IMR-90 (cell line): Measurements from ENCODE around the gene TRAF3IP1. TPM values are rescaled to one million over a fixed set of nuclear protein-coding genes. Genes with fewer than 3 reads are reported as not detected.

Experiments used
- ATAC-seq: fragments of 200-7000 bp; cut with Tn5 transposase; 2 replicates; pipeline ENCODE4 v1.9.1; 2020; ENCODE audit warnings: low read depth, mild to moderate bottlenecking, moderate library complexity
- BruUV-seq: library from RNA; stranded (reverse); fragments of 400-500 nt; replicated peaks from 2 replicates; lab custom pipeline; 2021; lab: Mats Ljungman, UMichigan
- CTCF ChIA-PET: fragments of 300-600 bp; formaldehyde crosslinking; extraction: SDS; loops from one replicate; lab custom pipeline; 2021; ENCODE audit warnings: antibody characterized with exemption; lab: Yijun Ruan, JAX
- POLR2A ChIA-PET: fragments of 300-600 bp; sonication (Branson Sonifier 250); formaldehyde crosslinking; loops from one replicate; lab custom pipeline; 2022; ENCODE audit warnings: antibody characterized with exemption; ENCODE audit not compliant: unreplicated experiment; lab: Charles Lee
- DNase-seq: peaks from one replicate; pipeline ENCODE4 v3.0.0; 2013
- H2AFZ ChIP-seq: replicated peaks from 2 replicates; pipeline ENCODE3; 2013; ENCODE audit warnings: low read length, mild to moderate bottlenecking; ENCODE audit not compliant: poor library complexity
- H2AK5ac ChIP-seq: 2 replicates; pipeline ENCODE4 v1.6.1; 2013; ENCODE audit warnings: low read depth, low read length, inconsistent platforms
- H2AK9ac ChIP-seq: replicated peaks from 2 replicates; pipeline ENCODE3; 2013; ENCODE audit warnings: mild to moderate bottlenecking, low read depth, low read length, moderate library complexity; ENCODE audit not compliant: poor library complexity
- H2BK120ac ChIP-seq: 2 replicates; pipeline ENCODE4 v1.6.1; 2013; ENCODE audit warnings: low read depth, low read length, inconsistent platforms
- H2BK15ac ChIP-seq: 3 replicates; pipeline ENCODE4 v1.6.1; 2013; ENCODE audit warnings: low read depth, low read length, inconsistent platforms
- H2BK20ac ChIP-seq: 2 replicates; pipeline ENCODE4 v1.6.1; 2013; ENCODE audit warnings: low read depth, mild to moderate bottlenecking, inconsistent platforms, low read length, moderate library complexity
- H2BK5ac ChIP-seq: 2 replicates; pipeline ENCODE4 v1.6.1; 2013; ENCODE audit warnings: mild to moderate bottlenecking, low read depth, low read length, inconsistent platforms; ENCODE audit not compliant: poor library complexity, severe bottlenecking
- H3K14ac ChIP-seq: replicated peaks from 2 replicates; pipeline ENCODE4 v1.6.1; 2013; ENCODE audit warnings: low read depth, low read length, inconsistent platforms
- H3K18ac ChIP-seq: 2 replicates; pipeline ENCODE4 v1.6.1; 2013; ENCODE audit warnings: low read depth, low read length, control low read depth
- H3K23ac ChIP-seq: 2 replicates; pipeline ENCODE4 v1.6.1; 2013; ENCODE audit warnings: low read depth, low read length, inconsistent platforms
- H3K27ac ChIP-seq: 2 replicates; pipeline ENCODE4 v1.5.1; 2013; ENCODE audit warnings: mild to moderate bottlenecking, control low read depth, low read length; ENCODE audit not compliant: insufficient read depth
- H3K27me3 ChIP-seq: 2 replicates; pipeline ENCODE4 v1.6.1; 2013; ENCODE audit warnings: low read length; ENCODE audit not compliant: control insufficient read depth, insufficient read depth
- H3K36me3 ChIP-seq: 2 replicates; pipeline ENCODE4 v1.6.1; 2013; ENCODE audit warnings: low read length, mixed read lengths; ENCODE audit not compliant: control insufficient read depth, insufficient read depth
- H3K4ac ChIP-seq: 2 replicates; pipeline ENCODE4 v1.6.1; 2013; ENCODE audit warnings: low read depth, low read length, inconsistent platforms
- H3K4me1 ChIP-seq: 2 replicates; pipeline ENCODE4 v1.6.1; 2013; ENCODE audit warnings: low read length, mixed read lengths; ENCODE audit not compliant: control insufficient read depth, insufficient read depth
- H3K4me2 ChIP-seq: 2 replicates; pipeline ENCODE4 v1.6.1; 2013; ENCODE audit warnings: low read depth, mild to moderate bottlenecking, control low read depth, low read length, moderate library complexity
- H3K4me3 ChIP-seq: 2 replicates; pipeline ENCODE4 v1.5.1; 2013; ENCODE audit warnings: low read depth, mild to moderate bottlenecking, control low read depth, low read length, moderate library complexity; ENCODE audit not compliant: insufficient read depth
- H3K56ac ChIP-seq: 2 replicates; pipeline ENCODE4 v1.6.1; 2013; ENCODE audit warnings: low read length, inconsistent platforms; ENCODE audit not compliant: insufficient read depth; ENCODE audit errors: extremely low read depth
- H3K79me1 ChIP-seq, 2 experiments: 2 replicates each; pipeline ENCODE4 v1.6.1; 2013; ENCODE audit warnings: low read length in 2 of 2, inconsistent platforms in 1 of 2, low read depth in 1 of 2
- H3K9ac ChIP-seq: 2 replicates; pipeline ENCODE4 v1.6.1; 2013; ENCODE audit warnings: low read depth, low read length, control low read depth
- H3K9me1 ChIP-seq: 2 replicates; pipeline ENCODE4 v1.6.1; 2013; ENCODE audit warnings: low read length, inconsistent platforms; ENCODE audit not compliant: insufficient read depth
- H3K9me3 ChIP-seq: 2 replicates; pipeline ENCODE4 v1.6.1; 2013; ENCODE audit warnings: low read length; ENCODE audit not compliant: control insufficient read depth, insufficient read depth
- H4K20me1 ChIP-seq: 2 replicates; pipeline ENCODE4 v1.6.1; 2013; ENCODE audit warnings: low read length, inconsistent platforms; ENCODE audit not compliant: insufficient read depth
- H4K5ac ChIP-seq: 2 replicates; pipeline ENCODE4 v1.6.1; 2013; ENCODE audit warnings: mild to moderate bottlenecking, low read depth, low read length, control low read depth
- H4K8ac ChIP-seq, 2 experiments: 2 replicates each; pipeline ENCODE4 v1.6.1; 2013; ENCODE audit warnings: low read depth in 2 of 2, low read length in 2 of 2, control low read depth in 1 of 2, inconsistent platforms in 1 of 2
- H4K91ac ChIP-seq: 2 replicates; pipeline ENCODE4 v1.6.1; 2013; ENCODE audit warnings: low read depth, low read length, inconsistent platforms; ENCODE audit not compliant: insufficient read depth
- BHLHE40 ChIP-seq: fragments of 150-350 bp; IDR thresholded peaks from 2 replicates; pipeline ENCODE4 v1.6.1; 2016; ENCODE audit warnings: mild to moderate bottlenecking, low read depth, low read length
- CEBPB ChIP-seq: IDR thresholded peaks from 2 replicates; pipeline ENCODE4 v1.6.1; 2012; ENCODE audit warnings: low read depth, low read length, improper control_type of control experiment
- CHD1 ChIP-seq: IDR thresholded peaks from 2 replicates; pipeline ENCODE4 v1.6.1; 2012; ENCODE audit warnings: low read depth, low read length, improper control_type of control experiment
- CTCF ChIP-seq: conservative IDR thresholded peaks from 2 replicates; pipeline ENCODE4 v1.5.1; 2012; ENCODE audit warnings: mild to moderate bottlenecking, low read depth, low read length, improper control_type of control experiment
- FOS ChIP-seq: fragments of 150-350 bp; IDR thresholded peaks from 2 replicates; pipeline ENCODE4 v1.6.1; 2016; ENCODE audit warnings: low read depth, low read length
- MAFK ChIP-seq: IDR thresholded peaks from 2 replicates; pipeline ENCODE4 v1.6.1; 2012; ENCODE audit warnings: low read depth, low read length, improper control_type of control experiment
- MXI1 ChIP-seq: IDR thresholded peaks from 2 replicates; pipeline ENCODE4 v1.6.1; 2012; ENCODE audit warnings: low read depth, mild to moderate bottlenecking, low read length, moderate library complexity, borderline replicate concordance
- POLR2A ChIP-seq: IDR thresholded peaks from 2 replicates; pipeline ENCODE4 v1.6.1; 2012; ENCODE audit warnings: mild to moderate bottlenecking, low read depth, low read length
- RAD21 ChIP-seq: IDR thresholded peaks from 2 replicates; pipeline ENCODE4 v1.6.1; 2012; ENCODE audit warnings: low read length, improper control_type of control experiment
- RCOR1 ChIP-seq: IDR thresholded peaks from 2 replicates; pipeline ENCODE4 v1.6.1; 2012; ENCODE audit warnings: mild to moderate bottlenecking, low read length, improper control_type of control experiment; ENCODE audit not compliant: insufficient replicate concordance
- RFX5 ChIP-seq: IDR thresholded peaks from 2 replicates; pipeline ENCODE4 v1.8.0; 2012; ENCODE audit warnings: low read depth, mild to moderate bottlenecking, low read length, moderate library complexity
- SMC3 ChIP-seq: fragments of 150-350 bp; IDR thresholded peaks from 2 replicates; pipeline ENCODE4 v1.6.1; 2016; ENCODE audit warnings: low read depth, mild to moderate bottlenecking, antibody characterized with exemption, low read length, moderate library complexity
- USF2 ChIP-seq: fragments of 150-350 bp; IDR thresholded peaks from 2 replicates; pipeline ENCODE4 v1.6.1; 2017; ENCODE audit warnings: mild to moderate bottlenecking, antibody characterized with exemption, low read length, low read depth
- WGBS, 2 experiments: methylation state at CpG; one replicate each; pipeline versions ENCODE4 v1.1.5 to v1.1.7; 2013; ENCODE audit warnings: missing lambda C conversion rate in 2 of 2; ENCODE audit not compliant: insufficient read length in 1 of 2; ENCODE audit errors: extremely low coverage in 2 of 2; 5-methylcytosine and 5-hydroxymethylcytosine counted together
- dilution Hi-C: fragments of 300-500 bp; cut with HindIII; formaldehyde crosslinking; loops from one replicate; pipeline ENCODE4 v1.14.3; 2018; ENCODE audit warnings: low sequenced_read_pairs; ENCODE audit not compliant: unreplicated experiment
- in situ Hi-C: fragments of 300-500 bp; cut with MboI; formaldehyde crosslinking; loops from 3 replicates; pipeline ENCODE4 v1.14.3; 2019; ENCODE audit warnings: low sequenced_read_pairs, inconsistent platforms, mixed read lengths
- intact Hi-C: fragments of 100-400 bp; cut with micrococcal nuclease; formaldehyde crosslinking; loops from 2 replicates; pipeline ENCODE4 v1.10.0; 2022
- polyA plus RNA-seq, 3 experiments: library from polyadenylated mRNA; depleted of rRNA; stranded (reverse); fragments of >200 nt; gene quantifications; 2 replicates each; pipeline ENCODE4 v1.2.3, GENCODE V29; 2012; ENCODE audit warnings: low replicate concordance in 1 of 3
- total RNA-seq: library from RNA; depleted of rRNA; stranded (reverse); fragments of >200 nt; gene quantifications from 2 replicates; pipeline ENCODE4 v1.2.3, GENCODE V29; 2012

Gene TRAF3IP1
- total and polyA plus RNA-seq, 2 of the 4 experiments (the other 2 are of a cell fraction), result 5.9 to 8.3 TPM

- H3K18ac ChIP-seq, result no peak overlapping the region
- H2AK5ac ChIP-seq, result no peak overlapping the region
- H3K4me3 ChIP-seq, result no peak overlapping the region
- TF ChIP-seq MXI1 (no peak), USF2 (no peak), RFX5 (no peak), POLR2A (no peak), CHD1 (no peak), RCOR1 (no peak), CTCF (no peak), RAD21 (no peak), FOS (no peak), MAFK (no peak), BHLHE40 (no peak), SMC3 (no peak), CEBPB (no peak)
- H2BK120ac ChIP-seq, result no peak overlapping the region
- no peak overlapping the region for H4K91ac ChIP-seq
- dilution Hi-C loops (no loop called here), intact Hi-C loops (no loop called here), in situ Hi-C loops (no loop called here)
- no peaks in the 10 kb centered on the region for H3K4me1 ChIP-seq
- H3K9ac ChIP-seq, result no peak overlapping the region
- no peaks in the 10 kb centered on the region for H3K27me3 ChIP-seq
- no peak overlapping the region for H4K8ac ChIP-seq
- H2AFZ ChIP-seq, result no peak overlapping the region
- no peak overlapping the region for H2AK9ac ChIP-seq
- ChIA-PET CTCF (no interaction called here), POLR2A (no interaction called here)
- H2BK20ac ChIP-seq, result no peak overlapping the region
- no peaks in the 10 kb centered on the region for H3K9me1 ChIP-seq
- BruUV-seq, result no TSS peak
- H3K4me2 ChIP-seq, result no peak overlapping the region
- H3K23ac ChIP-seq, result no peak overlapping the region
- no peak overlapping the region for H3K27ac ChIP-seq
- WGBS, 2 experiments, result 100% methylated on average over 9 of the region's 16 CpGs; no CpG with 5 or more reads in 1 of the 2 experiments
- H3K4ac ChIP-seq, result no peak overlapping the region
- H2BK5ac ChIP-seq, result no peak overlapping the region
- ATAC-seq, result no peak
- H3K9me3 ChIP-seq, result no peaks in the 10 kb centered on the region
- H3K56ac ChIP-seq, result no peak overlapping the region
- no peak overlapping the region for H3K14ac ChIP-seq
- DNase-seq, result no peak
- H3K36me3 ChIP-seq, result peaks cover 11% of the 10 kb centered on the region
- H2BK15ac ChIP-seq, result no peak overlapping the region
- no peak overlapping the region for H4K5ac ChIP-seq
- peaks cover 0 to 11% of the 10 kb centered on the region in 2 experiments; a peak in 1 of 4 replicates for H3K79me1 ChIP-seq
- H4K20me1 ChIP-seq, result no peaks in the 10 kb centered on the region
Measured at GRCh38 chr2:238345297-238345968, 25.1 kb downstream of the TRAF3IP1 start.
